Activated CD4-positive, alpha-beta T cell treated with anti-CD3 and anti-CD28 coated beads for 48 hours (primary cell): Measurements from ENCODE around the gene SNCB.

Experiments used
- DNase-seq: peaks from one replicate; pipeline ENCODE4 v3.0.0-alpha.2; 2020

SNCB gene

GRCh38 chr5:176629853-176630680, at the start of gene SNCB, which contains the start of gene EIF4E1B:
TSS of gene SNCB (minus strand) at chr5:176630534. CDS start at chr5:176629654, 880 bp downstream.
TSS of gene EIF4E1B (plus strand) at chr5:176630675. CDS start at chr5:176642788, 12,113 bp downstream.
- DNase-seq = peak; percentile 68

- DNase-seq = no peak
These were observed 49.3 kb upstream of the SNCB start for GRCh38 chr5:176679365-176680225.

- no peak for DNase-seq
These were observed 48.2 kb upstream of the SNCB start for GRCh38 chr5:176678584-176678983.

- DNase-seq = no peak
These were observed 47.0 kb upstream of the SNCB start for GRCh38 chr5:176677209-176677939.

DNA sequence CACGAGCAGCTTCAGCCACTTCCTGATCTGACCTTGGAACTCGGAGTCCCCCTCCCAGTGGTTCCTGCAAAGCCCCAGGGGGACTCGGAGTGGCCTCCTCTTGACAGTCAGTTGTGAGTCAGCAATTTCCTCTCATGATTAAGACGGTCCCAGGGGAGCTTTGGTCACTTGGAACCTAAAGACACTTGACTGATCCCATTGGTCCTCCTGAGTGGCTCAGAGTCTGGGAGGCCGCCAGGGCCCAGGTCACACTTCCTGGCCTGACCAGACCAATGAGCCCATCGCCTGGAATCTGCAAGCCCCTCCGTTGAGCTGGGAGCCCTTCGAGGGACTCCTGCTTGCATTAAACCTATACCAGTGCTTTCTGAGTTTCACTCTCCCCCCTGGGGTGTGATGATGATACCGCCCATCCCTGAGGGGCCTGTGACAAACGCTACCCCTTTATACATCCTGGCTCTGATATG, 46.1 kb upstream of the SNCB start:
- DNase-seq = no peak

DNA sequence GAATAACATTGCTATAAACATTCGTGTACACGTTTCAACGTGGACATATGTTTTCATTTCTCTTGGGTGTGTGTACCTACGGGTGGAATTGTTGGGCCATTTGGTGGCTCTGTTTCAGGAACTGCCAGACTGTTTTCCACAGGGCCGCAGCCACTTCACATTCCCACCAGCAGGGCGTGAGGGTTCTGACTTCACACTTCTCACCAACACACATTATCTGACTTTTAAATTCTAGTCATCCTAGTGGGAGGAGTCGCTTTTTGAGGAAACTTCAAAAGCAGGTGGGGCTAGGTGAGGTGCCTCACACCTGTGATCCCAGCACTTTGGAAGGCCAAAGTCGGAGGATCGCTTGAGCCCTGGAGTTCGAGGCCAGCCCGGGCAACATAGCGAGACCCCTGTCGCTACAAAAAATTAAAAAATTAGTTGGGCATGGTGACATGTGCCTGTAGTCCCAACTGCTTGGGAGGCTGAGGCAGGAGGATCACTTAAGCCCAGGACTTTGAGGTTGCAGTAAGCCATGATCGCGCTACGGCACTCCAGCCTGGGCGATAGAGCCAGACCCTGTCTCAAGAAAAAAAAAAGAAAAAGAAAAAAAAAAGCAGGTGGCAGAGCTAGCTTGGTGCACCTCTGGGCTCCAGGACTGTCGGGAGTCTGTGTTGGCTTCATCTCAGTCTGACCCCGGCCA, 45.5 kb upstream of the SNCB start:
- no peak for DNase-seq

- no peak for DNase-seq
These were observed 44.5 kb upstream of the SNCB start for GRCh38 chr5:176674799-176675198.

DNA sequence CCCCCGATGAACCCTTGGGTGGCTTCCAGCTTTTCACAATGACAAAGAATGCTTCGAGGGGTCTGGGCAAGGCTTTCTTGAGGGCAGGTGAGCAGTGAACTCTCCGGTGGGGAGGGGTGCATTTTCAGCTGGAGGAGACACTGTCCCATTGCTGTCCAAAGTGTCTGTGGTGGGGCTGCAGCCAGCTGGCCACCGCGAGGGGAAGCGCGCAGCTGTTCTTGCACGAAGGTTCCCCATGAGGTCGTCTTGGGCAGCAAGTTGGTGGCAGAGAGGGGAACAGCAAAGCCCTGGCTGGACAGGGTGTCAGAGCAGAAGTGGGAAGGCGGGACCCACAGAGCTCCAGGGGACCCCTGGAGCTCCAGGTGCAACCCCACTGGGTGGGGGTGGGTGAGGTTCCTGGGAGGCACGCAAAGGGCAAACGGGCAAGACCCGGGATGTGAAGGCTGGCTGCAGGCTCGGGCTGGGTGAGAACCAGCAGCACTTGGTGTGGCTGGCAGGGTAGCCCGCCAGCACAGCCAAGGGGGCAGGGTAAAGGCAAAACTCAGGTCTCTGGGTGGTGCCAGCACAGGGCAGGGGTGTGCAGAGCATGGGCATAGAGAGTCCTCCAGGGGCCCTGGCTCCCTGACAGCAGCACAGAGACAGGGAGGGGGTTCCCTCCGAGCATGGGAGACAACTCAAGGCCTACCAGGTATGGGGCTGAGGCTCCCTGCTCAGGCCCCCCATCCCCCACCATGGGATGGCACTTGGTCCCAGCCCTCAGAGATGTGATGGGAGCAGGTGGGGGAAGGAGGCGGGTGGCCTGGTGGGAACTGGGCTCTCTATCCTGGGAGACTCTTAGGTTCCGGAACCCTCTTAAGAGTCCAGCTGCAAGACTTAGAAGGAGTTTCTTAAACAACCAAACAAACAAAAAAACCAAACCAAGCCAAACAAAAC, 43.6 kb upstream of the SNCB start:
- no peak for DNase-seq

GRCh38 chr5:176671890-176672747, 41.8 kb upstream of the SNCB start:
- DNase-seq = no peak

GRCh38 chr5:176671399-176671798, 41.1 kb upstream of the SNCB start:
- DNase-seq = no peak

DNA sequence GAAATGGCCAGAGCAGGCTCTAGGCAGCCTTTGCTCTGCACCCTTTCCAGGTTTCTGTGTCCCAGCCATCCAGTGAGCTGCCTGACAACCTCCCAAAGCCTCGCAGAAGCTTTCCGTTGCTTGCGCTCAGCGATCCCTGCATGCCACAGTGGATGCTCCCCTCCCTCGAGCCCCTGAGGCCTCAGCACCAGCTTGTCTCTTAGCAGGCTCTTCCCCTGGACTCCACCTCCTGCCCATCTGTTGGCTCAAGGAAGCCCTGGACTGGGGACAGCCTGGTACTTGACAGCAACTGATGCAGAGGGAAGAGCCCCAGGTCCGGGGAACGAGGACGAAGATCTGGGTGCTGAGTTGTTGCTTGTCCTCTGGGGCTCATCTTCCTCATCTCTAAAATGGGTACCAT, 40.1 kb upstream of the SNCB start:
- no peak for DNase-seq

GRCh38 chr5:176667637-176668036, 37.3 kb upstream of the SNCB start:
- DNase-seq = no peak

DNA sequence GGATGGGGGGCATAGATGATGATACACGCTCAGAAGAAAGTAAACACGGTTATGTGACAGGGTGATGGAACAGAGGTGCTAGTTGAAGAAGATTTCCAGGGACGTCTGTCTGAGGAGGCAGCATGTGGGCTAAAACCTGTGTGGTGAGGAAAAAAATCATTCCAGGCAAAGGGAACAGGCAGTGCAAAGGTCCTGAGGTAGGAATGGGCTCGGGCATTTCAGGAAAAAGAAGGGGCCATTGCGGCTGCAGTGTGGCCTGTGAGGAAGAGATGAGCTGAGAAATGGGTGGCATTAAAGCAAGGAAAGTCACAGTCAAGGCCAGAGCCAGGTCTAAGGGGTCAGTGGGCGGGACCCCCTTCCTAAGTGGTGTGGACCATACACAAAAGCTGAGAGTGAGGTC, 35.2 kb upstream of the SNCB start:
- DNase-seq = no peak

- no peak for DNase-seq
These were observed 34.6 kb upstream of the SNCB start for GRCh38 chr5:176664886-176665285.

DNA sequence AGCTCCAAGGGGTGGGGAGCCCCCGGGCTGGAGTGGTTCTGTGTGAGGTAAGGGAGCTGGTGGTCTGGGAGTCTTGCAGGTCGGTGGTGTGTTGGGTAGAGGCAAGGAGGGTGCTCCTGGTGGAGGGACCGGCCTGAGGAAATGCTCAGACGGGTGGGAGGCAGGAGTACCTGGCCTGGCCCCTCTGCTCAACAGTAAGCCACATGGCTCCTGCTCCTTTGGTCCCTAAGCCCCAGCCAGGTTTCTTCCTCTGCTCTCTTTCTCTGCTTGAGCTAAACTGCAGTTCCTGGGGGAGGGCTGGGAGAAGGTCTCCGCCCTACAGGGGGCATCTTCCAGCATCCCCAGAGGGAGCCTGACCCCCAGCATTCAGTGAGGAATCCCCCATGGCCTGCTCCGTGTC, 34.1 kb upstream of the SNCB start:
- no peak for DNase-seq

GRCh38 chr5:176663566-176663965, 33.2 kb upstream of the SNCB start:
- DNase-seq = no peak

- DNase-seq = no peak
These were observed 32.3 kb upstream of the SNCB start for GRCh38 chr5:176662371-176663333.

DNA sequence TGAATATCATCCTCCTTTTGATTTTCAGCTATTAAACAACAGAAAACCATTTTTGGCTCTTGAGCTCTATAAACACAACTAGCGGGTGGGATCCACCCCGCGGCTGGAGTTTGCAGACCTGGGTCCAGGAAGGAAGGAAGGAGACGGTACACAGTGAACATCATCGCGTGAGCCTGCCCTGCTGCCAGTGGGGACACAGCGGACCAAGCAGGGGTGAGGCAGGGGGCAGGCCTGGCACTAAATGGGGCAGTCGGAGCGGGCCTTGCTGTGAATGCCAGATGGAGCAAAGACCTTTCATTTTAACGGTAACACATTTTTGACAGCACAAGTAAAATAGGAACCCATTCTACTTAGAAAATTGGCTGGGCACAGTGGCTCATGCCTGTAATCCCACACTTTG, 31.3 kb upstream of the SNCB start:
- DNase-seq = no peak
